DND-41 (cell line): ENCODE results near the gene DAAM2.

Source experiments
- ATAC-seq: fragments of 200-7000 bp; cut with Tn5 transposase; 3 replicates; pipeline ENCODE4 v1.9.1; 2021; ENCODE audit warnings: low read depth; ENCODE audit not compliant: insufficient read depth
- DNase-seq: peaks from one replicate; pipeline ENCODE4 v3.0.0-alpha.2; 2020
- H2AFZ ChIP-seq: 2 replicates; pipeline ENCODE4 v1.6.0; 2012; ENCODE audit warnings: low read depth, low read length
- H3K27ac ChIP-seq: 2 replicates; pipeline ENCODE4 v1.5.1; 2012; ENCODE audit warnings: low read length, inconsistent platforms
- H3K27me3 ChIP-seq: fragments of 200-600 bp; sonication (generic); 2 replicates; pipeline ENCODE4 v1.6.0; 2012; ENCODE audit warnings: low read length, mild to moderate bottlenecking, inconsistent platforms; ENCODE audit not compliant: insufficient read depth, poor library complexity
- H3K36me3 ChIP-seq: 2 replicates; pipeline ENCODE4 v1.5.1; 2012; ENCODE audit warnings: low read length, inconsistent platforms; ENCODE audit not compliant: insufficient read depth
- H3K4me1 ChIP-seq: 2 replicates; pipeline ENCODE4 v1.5.1; 2012; ENCODE audit warnings: mild to moderate bottlenecking, low read length; ENCODE audit not compliant: insufficient read depth
- H3K4me2 ChIP-seq: 2 replicates; pipeline ENCODE4 v1.6.0; 2012; ENCODE audit warnings: mild to moderate bottlenecking, moderate library complexity, low read length, inconsistent platforms; ENCODE audit not compliant: insufficient read depth
- H3K4me3 ChIP-seq, 2 experiments: fragments of 200-600 bp in 1 of 2; shearing (Covaris generic) in 1 of 2; 2 replicates each; pipeline ENCODE4 v1.5.1; 2012 to 2016; ENCODE audit warnings: inconsistent platforms in 2 of 2, low read length in 2 of 2, mild to moderate bottlenecking in 2 of 2, low read depth in 1 of 2, moderate library complexity in 1 of 2
- H3K79me2 ChIP-seq: 2 replicates; pipeline ENCODE4 v1.6.0; 2012; ENCODE audit warnings: low read length, inconsistent platforms; ENCODE audit not compliant: insufficient read depth
- H3K9ac ChIP-seq: 2 replicates; pipeline ENCODE4 v1.6.0; 2012; ENCODE audit warnings: low read depth, mild to moderate bottlenecking, inconsistent platforms, low read length, moderate library complexity
- H3K9me3 ChIP-seq: 2 replicates; pipeline ENCODE4 v1.5.1; 2012; ENCODE audit warnings: low read length, moderate library complexity, mild to moderate bottlenecking, inconsistent platforms; ENCODE audit not compliant: insufficient read depth, severe bottlenecking
- H4K20me1 ChIP-seq: 2 replicates; pipeline ENCODE4 v1.6.0; 2012; ENCODE audit warnings: low read length; ENCODE audit not compliant: insufficient read depth
- CTCF ChIP-seq: IDR thresholded peaks from 2 replicates; pipeline ENCODE4 v1.5.1; 2012; ENCODE audit warnings: borderline replicate concordance, low read length, moderate library complexity, mild to moderate bottlenecking; ENCODE audit not compliant: poor library complexity, severe bottlenecking; ENCODE audit errors: extremely low read depth
- EZH2 ChIP-seq: IDR thresholded peaks from 3 replicates; pipeline ENCODE4 v1.6.1; 2012; ENCODE audit warnings: borderline replicate concordance, low read depth, mild to moderate bottlenecking, moderate library complexity, low read length, inconsistent platforms; ENCODE audit not compliant: severe bottlenecking

Gene DAAM2

GRCh38 chr6:39776581-39776980 is 15.6 kb upstream of the DAAM2 start:
- H3K4me3 ChIP-seq, result no peak overlapping the region
- no peak for ATAC-seq

GRCh38 chr6:39777218-39777617 is 15.0 kb upstream of the DAAM2 start:
- no peak overlapping the region for H3K9ac ChIP-seq
- H3K27ac ChIP-seq, result no peak overlapping the region
- H3K4me1 ChIP-seq, result no peaks in the 10 kb centered on the region
- H3K9me3 ChIP-seq, result no peaks in the 10 kb centered on the region
- no peak for DNase-seq
- TF ChIP-seq EZH2 (no peak), CTCF (no peak)
- no peak overlapping the region for H3K4me2 ChIP-seq
- H3K79me2 ChIP-seq, result no peaks in the 10 kb centered on the region
- H3K27me3 ChIP-seq, result peaks cover 8% of the 10 kb centered on the region
- H3K4me3 ChIP-seq, result no peak overlapping the region
- H3K36me3 ChIP-seq, result no peaks in the 10 kb centered on the region
- no peak for ATAC-seq
- H2AFZ ChIP-seq, result no peak overlapping the region
- H4K20me1 ChIP-seq, result no peaks in the 10 kb centered on the region

More at GRCh38 chr6:39776581-39776980, 15.6 kb upstream of the DAAM2 start:
- Histone ChIP-seq H3K79me2 (no peaks in the 10 kb centered on the region), H4K20me1 (no peaks in the 10 kb centered on the region), H3K9ac (no peak overlapping the region), H3K4me1 (no peaks in the 10 kb centered on the region), H3K27me3 (peaks cover 8% of the 10 kb centered on the region), H3K9me3 (no peaks in the 10 kb centered on the region), H3K4me2 (no peak overlapping the region), H3K36me3 (no peaks in the 10 kb centered on the region), H2AFZ (no peak overlapping the region), H3K27ac (no peak overlapping the region)
- no peak for TF ChIP-seq EZH2
- no peak for TF ChIP-seq CTCF
- DNase-seq, result no peak

GRCh38 chr6:39777661-39778060 is 14.5 kb upstream of the DAAM2 start:
- H3K27ac ChIP-seq, result no peak overlapping the region
- H3K79me2 ChIP-seq, result no peaks in the 10 kb centered on the region
- H3K4me2 ChIP-seq, result no peak overlapping the region
- ATAC-seq (no peak), DNase-seq (no peak)
- H3K9me3 ChIP-seq, result no peaks in the 10 kb centered on the region
- H3K4me1 ChIP-seq, result no peaks in the 10 kb centered on the region
- no peak overlapping the region for H3K4me3 ChIP-seq
- no peak overlapping the region for H3K9ac ChIP-seq
- H3K36me3 ChIP-seq, result no peaks in the 10 kb centered on the region
- H2AFZ ChIP-seq, result no peak overlapping the region
- H3K27me3 ChIP-seq, result peaks cover 8% of the 10 kb centered on the region
- no peaks in the 10 kb centered on the region for H4K20me1 ChIP-seq
- TF ChIP-seq EZH2, result no peak
- TF ChIP-seq CTCF, result no peak

GRCh38 chr6:39778581-39779255 is 13.5 kb upstream of the DAAM2 start:
- Histone ChIP-seq H3K36me3 (no peaks in the 10 kb centered on the region), H2AFZ (no peak overlapping the region), H4K20me1 (no peaks in the 10 kb centered on the region), H3K4me1 (no peaks in the 10 kb centered on the region), H3K4me2 (no peak overlapping the region), H3K27me3 (peaks cover 8% of the 10 kb centered on the region), H3K27ac (no peak overlapping the region), H3K9me3 (no peaks in the 10 kb centered on the region), H3K9ac (no peak overlapping the region), H3K4me3 (no peak overlapping the region), H3K79me2 (no peaks in the 10 kb centered on the region)
- ATAC-seq (no peak), DNase-seq (no peak)
- no peak for TF ChIP-seq EZH2
- TF ChIP-seq CTCF, result no peak
